Hematopoietic multipotent progenitor cell (in vitro differentiated cells): ENCODE results near the gene KLRC3. TPM values are rescaled to one million over a fixed set of nuclear protein-coding genes. Genes with fewer than 3 reads are reported as not detected.
"Not testable (repeated sequence)": the region's sequence is repeated elsewhere in the genome, so short reads cannot be mapped to it uniquely, and the experiment has no call there.

Experiments
- DNase-seq, 3 donors: peaks; one replicate each; pipeline ENCODE4 v3.0.0-alpha.2; 2011 to 2015; ENCODE audit warnings: low read depth in 2 of 3, low spot score in 2 of 3
- total RNA-seq: library from RNA; depleted of rRNA; stranded (reverse); fragments of >200 nt; gene quantifications from one replicate; pipeline ENCODE4 v1.2.3, GENCODE V29; 2012

KLRC3 gene
- total RNA-seq, 1 donor, result not detected

DNA sequence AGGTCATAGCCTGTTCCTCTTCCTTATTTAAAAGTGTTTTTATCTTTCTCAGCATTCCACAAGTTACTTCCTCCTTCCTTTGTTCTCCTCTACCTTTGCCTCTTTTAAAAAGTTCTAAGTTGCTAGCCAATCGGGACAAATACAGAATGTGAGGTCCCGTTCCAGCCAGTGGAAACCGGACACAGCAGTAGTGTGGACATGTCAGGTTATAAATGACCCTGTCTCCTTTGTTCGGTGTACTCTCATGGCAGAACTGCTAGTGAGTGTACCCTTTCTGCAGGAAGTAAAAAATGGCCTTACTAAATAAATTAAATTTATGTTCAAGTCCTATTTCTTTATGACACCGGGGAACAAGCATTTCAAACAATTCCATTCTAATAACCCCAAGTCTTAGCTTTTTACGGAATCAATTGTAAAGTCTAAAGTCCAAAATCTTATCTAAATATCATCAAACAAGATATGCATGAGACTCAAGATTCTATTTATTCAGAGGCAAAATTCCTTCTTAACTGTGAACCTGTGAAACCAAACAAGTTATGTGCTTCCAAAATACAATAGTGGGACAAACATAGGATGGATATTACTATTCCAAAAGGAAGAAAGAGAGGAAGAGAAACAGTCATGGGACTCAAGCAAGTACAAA is 48.4 kb downstream of the KLRC3 start:
- not testable (repeated sequence) for DNase-seq

DNA sequence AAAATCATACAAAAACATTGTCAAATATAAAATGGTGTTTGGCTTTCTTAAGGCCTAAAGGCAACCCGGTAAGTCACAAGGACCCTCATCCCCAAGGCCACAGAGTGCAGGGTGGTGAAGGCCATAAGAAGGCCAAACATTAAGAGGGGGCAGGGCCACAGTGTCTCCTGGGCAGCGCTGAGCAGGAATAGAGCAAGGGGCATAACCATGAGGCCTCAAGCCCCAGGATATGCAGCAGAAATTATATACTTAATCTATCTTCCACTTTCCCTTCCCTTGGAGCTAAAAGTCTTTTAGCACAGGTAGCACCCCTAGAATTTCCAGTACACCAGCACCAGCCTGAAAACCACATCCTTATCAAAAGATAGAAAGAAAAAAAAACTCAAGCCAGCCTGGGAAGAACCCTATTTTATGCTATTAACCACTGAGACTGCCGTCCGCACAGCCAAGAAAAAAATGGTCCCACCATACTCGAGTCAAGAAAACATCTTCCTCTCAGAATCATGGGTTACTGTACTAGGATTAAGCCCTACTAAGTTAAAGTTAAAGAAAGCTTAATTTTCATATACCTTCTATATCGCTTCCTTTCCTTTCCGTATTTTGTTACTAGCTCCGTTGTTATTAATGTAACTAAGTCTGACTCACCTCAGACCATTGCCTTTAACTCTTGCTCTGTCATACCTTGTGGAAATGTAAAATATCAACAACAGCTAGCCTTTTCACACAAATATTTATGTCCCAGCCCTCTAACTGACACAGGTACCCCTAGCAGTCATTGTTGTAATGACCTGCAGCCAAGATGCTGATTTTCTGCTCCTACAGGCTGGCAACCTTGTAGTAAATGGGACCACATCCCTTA is 50.6 kb downstream of the KLRC3 start:
- no peak for DNase-seq

DNA sequence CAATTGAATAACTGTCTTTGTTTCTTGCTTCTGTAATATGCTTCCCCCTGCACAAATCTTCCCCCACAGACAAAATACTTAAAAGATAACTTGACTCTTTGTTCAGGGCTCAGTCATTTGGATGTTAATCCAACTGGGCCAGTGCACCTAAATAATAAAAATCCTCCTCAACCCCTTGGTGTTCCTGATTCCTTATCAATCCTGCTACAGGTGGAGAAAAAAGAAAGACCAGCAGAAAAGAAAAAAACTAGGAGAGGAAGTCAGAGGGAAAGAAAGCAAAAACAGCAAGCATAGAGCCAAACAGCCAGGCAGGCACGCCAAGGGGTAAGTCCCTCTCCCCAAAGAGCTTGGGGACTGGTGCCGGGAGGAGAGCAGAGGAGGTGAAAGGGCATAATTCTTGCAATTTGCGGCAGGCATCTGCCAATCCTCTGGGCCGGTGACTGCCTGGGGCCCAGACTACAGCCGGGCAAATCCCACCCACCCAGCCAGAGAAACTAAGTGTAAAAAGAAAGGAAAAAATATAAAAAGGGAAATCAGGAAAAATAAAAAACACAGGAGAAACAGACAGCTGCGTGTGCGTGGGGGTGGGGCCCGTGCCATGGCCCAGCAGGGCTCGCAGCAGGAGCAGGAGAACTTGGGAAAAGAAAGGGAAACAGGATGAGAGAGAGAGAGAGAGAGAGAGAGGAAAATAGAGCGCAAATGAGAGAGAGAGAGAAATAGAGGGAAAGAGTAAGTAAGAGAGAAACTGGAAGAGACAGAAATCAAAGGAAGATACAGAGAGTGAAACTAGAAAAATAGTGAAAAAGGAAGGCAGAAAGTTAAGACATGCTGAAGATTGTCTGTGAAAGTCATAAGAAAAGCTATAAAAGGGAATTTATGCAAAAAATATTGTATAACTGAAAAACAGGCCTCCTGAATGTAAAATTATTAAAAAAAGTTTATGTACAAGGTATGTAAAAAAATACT is 51.9 kb downstream of the KLRC3 start:
- DNase-seq, result no peak

DNA sequence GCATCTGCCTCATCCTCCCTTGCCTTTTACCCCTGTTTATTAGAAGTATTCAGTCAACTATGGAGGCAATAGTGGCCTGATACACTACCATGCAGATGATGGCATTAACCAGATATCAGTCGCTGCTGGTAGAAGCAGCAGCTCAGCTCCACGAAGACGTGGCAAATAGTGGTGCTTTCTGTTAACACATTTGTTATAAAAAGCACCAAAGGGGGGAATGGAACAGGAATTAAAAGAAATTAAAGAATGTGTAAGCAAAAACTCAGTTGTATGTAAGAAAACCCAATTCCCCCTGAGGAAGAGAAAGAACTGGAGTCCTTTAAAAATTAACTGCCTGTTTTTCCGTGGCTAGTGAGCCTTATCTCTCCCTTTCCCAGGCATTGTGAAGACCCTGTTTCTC is 52.7 kb downstream of the KLRC3 start:
- not testable (repeated sequence) for DNase-seq

DNA sequence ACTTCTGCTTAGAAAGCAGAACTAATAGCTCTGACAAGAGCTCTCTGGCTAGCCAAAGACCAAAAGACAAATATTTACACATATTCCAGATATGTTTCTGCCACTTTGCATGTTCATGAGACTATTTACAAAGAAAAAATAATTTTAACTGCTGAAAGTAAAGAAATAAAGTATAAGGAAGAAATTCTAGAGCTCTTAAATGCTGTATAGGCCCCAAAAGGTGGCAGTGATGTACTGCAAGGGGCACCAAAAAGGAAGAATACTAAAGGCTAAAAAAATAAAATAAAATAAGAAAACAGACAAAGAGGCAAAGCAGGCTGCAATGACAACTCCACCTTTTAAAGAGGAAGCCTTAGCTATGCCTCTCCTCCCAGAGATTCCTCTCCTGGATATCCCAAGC is 53.5 kb downstream of the KLRC3 start:
- DNase-seq, result peak in 2 of 3 donors; percentile 66 to 85

DNA sequence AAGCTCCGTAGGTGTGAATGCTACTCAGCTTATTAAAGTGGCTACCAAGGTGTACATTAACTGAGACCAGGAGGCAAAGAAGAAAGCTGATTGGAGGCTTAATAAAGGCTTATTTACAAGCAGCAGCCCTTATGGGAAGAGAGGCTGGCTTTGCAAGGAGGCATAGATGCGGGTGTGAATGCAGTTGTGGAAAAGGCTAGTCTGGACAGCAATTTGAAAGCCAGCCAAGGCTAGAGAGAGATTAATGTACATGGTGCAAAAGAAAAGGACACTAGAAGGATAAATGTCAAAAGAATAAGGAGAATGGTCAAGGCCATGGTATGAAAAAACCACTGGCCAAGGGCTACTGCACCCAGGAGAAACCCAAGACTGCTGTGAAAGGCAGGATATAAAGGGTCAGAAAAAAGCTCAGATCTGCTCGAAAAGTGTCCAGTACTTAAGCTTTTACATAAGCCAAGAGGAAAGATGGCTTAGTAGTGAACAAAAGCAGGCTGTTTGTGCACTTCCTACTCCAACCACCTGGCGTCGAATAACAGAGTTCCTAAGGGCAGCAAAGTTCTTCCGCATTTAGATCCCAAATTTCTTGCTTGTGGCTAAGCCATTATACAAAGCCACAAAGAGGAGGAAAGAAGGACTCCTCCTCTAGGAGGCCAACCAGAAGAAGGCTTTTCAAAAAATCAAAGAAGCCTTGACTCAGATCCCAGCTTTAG is 54.5 kb downstream of the KLRC3 start:
- peak in 1 of 3 donors; percentile 33 for DNase-seq

DNA sequence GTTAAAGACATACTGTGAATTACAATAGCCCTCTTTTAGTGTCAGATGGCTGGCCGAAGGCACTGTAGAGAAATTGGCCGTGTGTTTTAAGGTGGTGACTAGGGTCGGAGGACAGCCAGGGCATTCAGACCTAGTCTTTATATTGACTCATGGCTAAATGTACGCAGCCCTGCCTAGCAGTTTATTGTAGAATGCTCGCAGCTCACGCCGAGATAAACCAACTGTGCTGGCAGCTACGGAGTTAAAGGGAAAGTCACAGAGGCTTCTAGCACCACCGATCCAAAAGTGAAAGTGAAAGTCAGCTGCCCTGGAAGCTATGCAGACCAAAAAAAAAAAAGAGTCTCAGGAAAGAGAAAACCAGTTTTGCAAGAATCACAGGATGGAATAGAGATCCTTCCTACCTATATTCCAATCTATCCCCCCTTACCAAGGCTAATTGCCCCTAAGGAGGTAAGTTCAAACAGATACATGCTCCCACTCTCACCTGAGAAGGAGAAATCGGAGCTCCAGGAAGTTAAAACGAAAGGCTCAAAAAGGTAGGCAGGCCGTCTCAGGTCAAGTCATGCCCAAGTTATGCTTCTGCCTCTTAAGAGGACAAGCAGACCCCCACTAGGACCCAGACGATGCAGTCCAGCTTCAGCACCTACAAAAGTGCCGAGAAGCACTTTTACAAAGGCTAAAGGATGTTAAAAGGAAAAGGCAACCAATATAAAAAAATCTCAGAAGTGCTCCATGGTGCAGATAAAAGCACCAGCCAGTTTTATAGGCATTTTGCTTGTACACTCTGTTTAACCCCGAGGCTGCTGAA is 55.4 kb downstream of the KLRC3 start:
- DNase-seq, result peak; percentile 53 to 91 (median 87)

DNA sequence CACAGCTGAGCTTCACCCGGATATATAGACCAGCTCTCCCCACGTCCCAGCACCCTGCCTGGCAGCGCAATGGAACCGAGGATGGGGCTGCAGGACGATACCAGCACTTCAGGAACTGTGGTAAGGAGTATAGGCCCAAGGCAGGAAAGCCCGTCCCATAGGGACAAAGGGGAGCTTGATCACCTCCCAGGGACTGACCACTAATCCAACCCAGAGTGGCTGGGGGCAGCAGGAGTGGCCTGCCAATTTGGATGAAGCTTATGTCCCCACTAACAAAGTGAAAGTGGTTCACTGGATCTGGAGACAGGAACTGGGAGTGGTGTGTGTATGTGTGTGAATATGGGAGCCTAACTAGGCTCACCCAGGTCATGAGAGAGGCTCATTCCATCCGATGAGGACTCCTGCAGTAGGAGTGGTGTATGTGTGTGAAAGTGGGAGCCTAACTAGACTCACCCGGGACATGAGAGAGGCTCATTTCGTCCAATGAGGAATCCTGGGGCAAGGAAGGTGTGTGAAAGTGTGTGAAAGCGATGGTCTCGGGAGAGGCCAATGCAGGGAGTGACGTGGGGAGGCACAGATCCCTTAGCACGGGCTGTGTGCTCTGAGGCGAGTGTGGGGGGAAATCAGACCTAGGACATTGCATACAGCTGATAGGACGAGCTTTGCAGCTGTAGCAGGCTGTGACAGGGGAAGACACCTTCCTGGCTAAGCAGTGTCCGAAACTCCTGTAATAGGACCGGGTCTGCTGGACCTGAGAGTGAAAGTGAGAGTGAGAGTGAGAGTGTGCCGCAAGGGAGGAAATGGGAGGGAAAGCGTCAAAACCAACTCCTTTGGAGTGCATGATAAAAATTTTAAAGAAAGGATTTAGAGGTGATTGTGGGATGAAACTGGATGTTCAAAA is 56.2 kb downstream of the KLRC3 start:
- peak; percentile 25 to 45 (median 31) for DNase-seq

DNA sequence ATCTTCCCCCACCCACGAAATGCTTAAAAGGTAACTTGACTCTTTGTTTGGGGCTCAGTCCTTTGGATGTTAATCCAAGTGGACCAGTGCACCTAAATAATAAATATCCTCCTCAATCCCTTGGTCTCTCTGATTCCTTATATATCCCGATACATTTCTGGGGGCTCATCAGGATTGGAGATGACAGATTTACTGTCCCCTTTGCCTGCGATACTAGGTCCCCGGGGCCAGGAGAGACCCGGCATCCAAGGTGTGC is 56.8 kb downstream of the KLRC3 start:
- no peak for DNase-seq

DNA sequence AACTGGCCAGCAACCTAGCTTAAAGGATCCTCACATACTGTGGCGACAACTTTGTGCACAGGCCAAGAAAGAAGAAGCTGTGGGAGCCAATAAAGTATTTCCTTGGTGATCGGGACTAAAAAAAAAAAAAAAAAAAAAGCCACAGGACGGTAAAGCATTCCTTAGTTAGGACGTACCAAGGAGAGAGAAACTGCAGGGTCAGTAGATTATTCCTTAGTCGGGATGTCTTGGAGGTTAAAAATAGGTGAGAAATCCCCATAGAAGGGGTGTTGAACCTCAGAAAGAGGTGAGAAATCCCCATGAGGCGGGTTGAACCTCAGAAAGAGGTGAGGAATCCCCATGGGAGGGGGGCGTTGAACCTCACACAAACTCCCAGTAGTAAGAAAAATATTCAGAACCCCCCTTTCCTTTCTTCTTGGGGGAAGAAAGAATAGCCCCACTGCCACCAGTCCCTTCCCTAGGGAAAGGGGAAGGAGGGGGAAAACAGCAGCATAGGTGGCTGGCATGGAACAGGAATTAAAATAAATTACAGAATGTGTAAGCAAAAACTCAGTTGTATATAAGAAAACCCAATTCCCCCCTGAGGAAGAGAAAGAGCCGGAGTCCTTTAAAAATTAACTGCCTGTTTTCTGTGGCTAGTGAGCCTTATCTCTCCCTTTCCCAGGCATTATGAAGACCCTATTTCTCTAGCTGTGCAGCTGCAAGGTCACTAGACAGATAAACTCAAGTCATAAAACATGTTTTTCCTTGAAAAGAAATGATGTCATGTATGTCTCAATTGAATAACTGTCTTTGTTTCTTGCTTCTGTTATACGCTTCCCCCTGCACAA is 57.4 kb downstream of the KLRC3 start:
- DNase-seq, result peak in 1 of 3 donors; percentile 43

DNA sequence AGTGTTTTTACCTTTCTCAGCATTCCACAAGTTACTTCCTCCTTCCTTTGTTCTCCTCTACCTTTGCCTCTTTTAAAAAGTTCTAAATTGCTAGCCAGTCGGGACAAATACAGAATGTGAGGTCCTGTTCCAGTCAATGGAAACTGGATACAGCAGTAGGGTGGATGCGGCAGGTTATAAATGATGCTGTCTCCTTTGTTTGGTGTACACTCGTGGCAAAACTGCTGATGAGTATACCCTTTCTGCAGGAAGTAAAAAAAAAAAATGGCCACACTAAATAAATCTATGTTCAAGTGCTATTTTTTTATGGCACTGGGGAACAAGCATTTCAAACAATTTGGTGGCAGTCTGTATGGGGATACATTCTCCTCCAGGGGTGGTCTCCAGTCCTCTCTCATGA is 58.1 kb downstream of the KLRC3 start:
- DNase-seq, result no peak

Other genes starting within 250 kb of the KLRC3 start
- not detected for gene OLR1, start 248.5 kb downstream of the KLRC3 start, total RNA-seq
- under 0.01 TPM for gene TMEM52B, start 241.6 kb downstream of the KLRC3 start, total RNA-seq
- gene GABARAPL1, start 207.7 kb downstream of the KLRC3 start, total RNA-seq, result 19.9 TPM
- gene KLRD1, start 112.7 kb downstream of the KLRC3 start, total RNA-seq, result under 0.01 TPM
- gene KLRK1, start 30.6 kb downstream of the KLRC3 start, total RNA-seq, result under 0.01 TPM
- gene KLRC4, start 10.8 kb downstream of the KLRC3 start, total RNA-seq, result not detected
- under 0.01 TPM for gene KLRC2, start 15.4 kb upstream of the KLRC3 start, total RNA-seq
- not detected for gene KLRC1, start 32.8 kb upstream of the KLRC3 start, total RNA-seq
- 10.2 TPM for gene EIF2S3B, start 85.3 kb upstream of the KLRC3 start, total RNA-seq
- 2.7 TPM for gene MAGOHB, start 193.0 kb upstream of the KLRC3 start, total RNA-seq